ENCODE measurements around the gene BAIAP3. TPM values are rescaled to one million over a fixed set of nuclear protein-coding genes. Genes with fewer than 3 reads are reported as not detected.
"Not testable (repeated sequence)": the region's sequence is repeated elsewhere in the genome, so short reads cannot be mapped to it uniquely, and the experiment has no call there.

BAIAP3 gene
- total and polyA plus RNA-seq, 4 donors, result 4.5 to 46.6 (median 11.9) TPM

DNA sequence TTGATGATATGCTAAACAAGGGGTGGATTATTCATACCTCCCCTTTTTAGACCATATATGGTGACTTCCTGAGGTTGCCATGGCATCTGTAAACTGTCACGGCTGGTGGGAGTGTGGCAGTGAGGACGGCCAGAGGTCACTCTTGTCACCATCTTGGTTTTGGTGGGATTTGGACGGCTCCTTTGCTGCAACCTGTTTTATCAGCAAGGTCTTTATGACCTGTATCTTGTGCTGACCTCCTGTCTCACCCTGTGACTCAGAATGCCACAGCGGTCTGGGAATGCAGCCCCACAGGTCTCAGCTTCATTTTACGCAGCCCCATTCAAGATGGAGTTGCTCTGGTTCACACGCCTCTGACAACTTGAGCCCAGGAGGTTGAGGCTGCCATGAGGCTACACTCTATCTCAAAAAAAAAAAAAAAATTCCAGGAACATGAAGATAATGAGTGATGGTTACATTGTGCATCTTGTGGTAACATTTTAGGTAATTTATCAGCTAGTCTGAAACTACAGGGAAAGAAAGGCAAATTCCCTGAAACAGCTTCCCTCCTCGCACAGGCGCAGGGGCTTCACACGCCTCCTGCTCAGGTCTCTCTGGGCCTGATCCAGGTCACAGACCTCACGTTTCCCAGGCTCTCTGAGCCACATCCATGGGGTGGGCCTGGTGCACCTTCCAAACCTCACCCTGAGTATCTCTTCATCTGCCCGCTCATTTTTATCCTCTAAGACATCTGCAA, 39.4 kb upstream of the BAIAP3 start:
- H3K27ac ChIP-seq (ENCODE audit: low read depth in 1 of 2, low read length in 1 of 2), result no peak overlapping the region
- TF ChIP-seq, protein P1, sequence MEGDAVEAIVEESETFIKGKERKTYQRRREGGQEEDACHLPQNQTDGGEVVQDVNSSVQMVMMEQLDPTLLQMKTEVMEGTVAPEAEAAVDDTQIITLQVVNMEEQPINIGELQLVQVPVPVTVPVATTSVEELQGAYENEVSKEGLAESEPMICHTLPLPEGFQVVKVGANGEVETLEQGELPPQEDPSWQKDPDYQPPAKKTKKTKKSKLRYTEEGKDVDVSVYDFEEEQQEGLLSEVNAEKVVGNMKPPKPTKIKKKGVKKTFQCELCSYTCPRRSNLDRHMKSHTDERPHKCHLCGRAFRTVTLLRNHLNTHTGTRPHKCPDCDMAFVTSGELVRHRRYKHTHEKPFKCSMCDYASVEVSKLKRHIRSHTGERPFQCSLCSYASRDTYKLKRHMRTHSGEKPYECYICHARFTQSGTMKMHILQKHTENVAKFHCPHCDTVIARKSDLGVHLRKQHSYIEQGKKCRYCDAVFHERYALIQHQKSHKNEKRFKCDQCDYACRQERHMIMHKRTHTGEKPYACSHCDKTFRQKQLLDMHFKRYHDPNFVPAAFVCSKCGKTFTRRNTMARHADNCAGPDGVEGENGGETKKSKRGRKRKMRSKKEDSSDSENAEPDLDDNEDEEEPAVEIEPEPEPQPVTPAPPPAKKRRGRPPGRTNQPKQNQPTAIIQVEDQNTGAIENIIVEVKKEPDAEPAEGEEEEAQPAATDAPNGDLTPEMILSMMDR (IDR thresholded peaks at IDR 0.05; ENCODE audit: control extremely low read depth, extremely low read depth), result no peak
- no peaks in the 10 kb centered on the region for H3K36me3 ChIP-seq (ENCODE audit: control insufficient read depth in 4 of 4, insufficient read depth in 4 of 4, low read length in 4 of 4)
- ATAC-seq (ENCODE audit: insufficient read depth, low FRiP score), result no peak
- H3K4me1 ChIP-seq (ENCODE audit: control insufficient read depth in 5 of 5, insufficient read depth in 5 of 5, low read length in 5 of 5), result peaks cover 0 to 2% (median 0%) of the 10 kb centered on the region in 5 donors
- 58 to 72% methylated on average over 11 of the region's 11 CpGs for WGBS, 2 donors
- no peak overlapping the region for H3K4me3 ChIP-seq
- DNase-seq, result no peak
- H3K27me3 ChIP-seq (ENCODE audit: control insufficient read depth in 3 of 3, insufficient read depth in 3 of 3, low read length in 2 of 3), result peaks cover 0 to 24% (median 16%) of the 10 kb centered on the region in 3 donors
- H3K9ac ChIP-seq (ENCODE audit: insufficient read depth in 1 of 2, low read length in 2 of 2), result no peak overlapping the region
- H3K9me3 ChIP-seq (ENCODE audit: control insufficient read depth in 4 of 4, insufficient read depth in 3 of 4, low read length in 3 of 4), result peaks cover 0 to 3% (median 0%) of the 10 kb centered on the region in 4 donors

DNA sequence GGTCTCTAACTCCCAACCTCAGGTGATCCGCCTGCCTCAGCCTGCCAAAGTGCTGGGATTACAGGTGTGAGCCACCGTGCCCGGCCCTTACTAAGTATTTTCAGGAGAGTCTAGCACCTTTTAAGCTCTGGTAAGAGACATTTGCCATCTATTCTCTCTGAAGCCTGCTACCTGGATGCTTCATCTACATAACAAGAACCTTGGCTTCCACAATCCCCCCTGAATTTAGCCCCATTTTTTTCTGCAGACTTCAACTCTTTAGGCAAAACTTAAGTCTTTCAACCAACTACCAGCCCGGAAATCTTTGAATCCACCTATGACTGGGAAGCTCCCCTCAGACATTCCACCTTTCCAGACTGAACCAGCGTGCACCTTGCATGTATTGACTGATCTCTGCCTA, 38.0 kb upstream of the BAIAP3 start:
- Histone ChIP-seq H3K9me3 (ENCODE audit: control insufficient read depth in 4 of 4, insufficient read depth in 3 of 4, low read length in 3 of 4) (peaks cover 0 to 2% (median 0%) of the 10 kb centered on the region in 4 donors), H3K4me1 (ENCODE audit: control insufficient read depth in 5 of 5, insufficient read depth in 5 of 5, low read length in 5 of 5) (peaks cover 0 to 2% (median 0%) of the 10 kb centered on the region in 5 donors), H3K4me3 (no peak overlapping the region), H3K9ac (ENCODE audit: insufficient read depth in 1 of 2, low read length in 2 of 2) (no peak overlapping the region), H3K27me3 (ENCODE audit: control insufficient read depth in 3 of 3, insufficient read depth in 3 of 3, low read length in 2 of 3) (peaks cover 0 to 20% (median 17%) of the 10 kb centered on the region in 3 donors), H3K27ac (ENCODE audit: low read depth in 1 of 2, low read length in 1 of 2) (no peak overlapping the region), H3K36me3 (ENCODE audit: control insufficient read depth in 4 of 4, insufficient read depth in 4 of 4, low read length in 4 of 4) (no peaks in the 10 kb centered on the region)
- WGBS, 2 donors, result 56 to 75% methylated on average over 5 of the region's 5 CpGs
- ATAC-seq (ENCODE audit: insufficient read depth, low FRiP score), result no peak
- TF ChIP-seq, protein P1 (IDR thresholded peaks at IDR 0.05; ENCODE audit: control extremely low read depth, extremely low read depth), result no peak
- DNase-seq, result no peak

DNA sequence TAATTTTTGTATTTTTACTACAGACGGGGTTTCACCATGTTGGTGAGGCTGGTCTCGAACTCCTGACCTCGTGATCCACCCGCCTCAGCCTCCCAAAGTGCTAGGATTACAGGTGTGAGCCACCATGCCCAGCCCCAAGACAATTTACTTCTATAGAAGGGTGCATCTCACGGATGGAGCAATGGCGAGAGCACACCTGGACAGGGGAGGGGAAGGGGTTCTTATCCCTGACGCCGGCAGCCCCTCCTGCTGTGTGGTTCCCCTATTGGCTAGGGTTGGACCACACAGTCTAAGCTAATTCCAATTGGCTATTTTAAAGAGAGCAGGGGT, 36.8 kb upstream of the BAIAP3 start:
- H3K27ac ChIP-seq (ENCODE audit: low read depth in 1 of 2, low read length in 1 of 2), result peak overlapping the region in 1 of 2 donors; percentile 83
- ATAC-seq (ENCODE audit: insufficient read depth, low FRiP score); H3K9ac ChIP-seq (ENCODE audit: insufficient read depth in 1 of 2, low read length in 2 of 2); H3K4me3 ChIP-seq; DNase-seq; H3K36me3 ChIP-seq (ENCODE audit: control insufficient read depth in 4 of 4, insufficient read depth in 4 of 4, low read length in 4 of 4); H3K4me1 ChIP-seq (ENCODE audit: control insufficient read depth in 5 of 5, insufficient read depth in 5 of 5, low read length in 5 of 5); H3K9me3 ChIP-seq (ENCODE audit: control insufficient read depth in 4 of 4, insufficient read depth in 3 of 4, low read length in 3 of 4): not testable (repeated sequence)
- WGBS, 2 donors, result 77 to 83% methylated on average over 8 of the region's 8 CpGs
- peaks cover 0 to 16% (median 12%) of the 10 kb centered on the region in 3 donors for H3K27me3 ChIP-seq (ENCODE audit: control insufficient read depth in 3 of 3, insufficient read depth in 3 of 3, low read length in 2 of 3)

DNA sequence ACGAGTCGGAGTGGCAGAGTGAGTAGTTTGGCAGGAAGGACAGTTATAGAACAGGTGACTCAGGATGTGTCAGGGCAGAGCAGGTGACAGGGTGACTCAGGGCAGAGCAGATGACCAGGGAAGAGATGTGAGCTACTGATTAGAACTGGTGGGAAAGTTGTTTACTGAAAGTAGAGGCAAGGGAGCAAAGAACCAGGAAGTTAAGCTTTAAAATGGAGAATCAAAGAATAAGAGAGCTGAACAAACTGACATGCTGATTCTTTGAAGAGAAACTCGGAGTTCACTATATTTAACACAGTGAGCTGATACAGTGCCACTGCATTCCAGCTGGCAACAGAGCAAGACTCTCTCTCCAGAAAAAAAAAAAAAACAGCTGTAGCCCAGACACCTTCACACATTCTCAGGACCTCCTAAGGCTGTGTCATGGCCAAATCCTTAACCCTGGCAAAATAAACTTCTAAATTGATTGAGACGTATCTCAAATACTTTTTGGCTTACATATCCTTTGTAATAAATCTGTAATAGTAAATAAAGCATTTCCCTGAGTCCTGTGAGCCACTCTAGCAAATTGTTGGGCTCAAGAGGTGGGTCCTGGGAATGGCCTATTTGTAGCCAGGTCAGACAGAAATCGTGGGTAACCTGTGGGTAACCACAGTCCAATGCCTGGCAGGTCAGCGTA, 36.3 kb upstream of the BAIAP3 start:
- peak in 2 of 3 donors; percentile 24 to 38 for DNase-seq
- Histone ChIP-seq H3K4me1 (ENCODE audit: control insufficient read depth in 5 of 5, insufficient read depth in 5 of 5, low read length in 5 of 5) (peaks cover 0 to 5% (median 0%) of the 10 kb centered on the region in 5 donors), H3K36me3 (ENCODE audit: control insufficient read depth in 4 of 4, insufficient read depth in 4 of 4, low read length in 4 of 4) (no peaks in the 10 kb centered on the region), H3K9ac (ENCODE audit: insufficient read depth in 1 of 2, low read length in 2 of 2) (no peak overlapping the region), H3K27me3 (ENCODE audit: control insufficient read depth in 3 of 3, insufficient read depth in 3 of 3, low read length in 2 of 3) (peaks cover 0 to 16% (median 12%) of the 10 kb centered on the region in 3 donors), H3K4me3 (no peak overlapping the region), H3K9me3 (ENCODE audit: control insufficient read depth in 4 of 4, insufficient read depth in 3 of 4, low read length in 3 of 4) (no peaks in the 10 kb centered on the region), H3K27ac (ENCODE audit: low read depth in 1 of 2, low read length in 1 of 2) (peak overlapping the region in 1 of 2 donors; percentile 83)
- no peak for ATAC-seq (ENCODE audit: insufficient read depth, low FRiP score)
- TF ChIP-seq, protein P1 (IDR thresholded peaks at IDR 0.05; ENCODE audit: control extremely low read depth, extremely low read depth), result no peak
- 38 to 61% methylated on average over 6 of the region's 6 CpGs for WGBS, 2 donors
